GM23338 (cell line): Measurements from ENCODE around the gene METTL26. TPM values are rescaled to one million over a fixed set of nuclear protein-coding genes. Genes with fewer than 3 reads are reported as not detected.

ENCODE experiments used
- ATAC-seq: fragments of 200-7000 bp; cut with Tn5 transposase; 3 replicates; pipeline ENCODE4 v1.9.1; 2020
- DNase-seq: peaks from one replicate; pipeline ENCODE4 v3.0.0-alpha.2; 2015; ENCODE audit warnings: low spot score
- H2AFZ ChIP-seq: fragments of 200-600 bp; sonication (generic); 2 replicates; pipeline ENCODE4 v1.8.0; 2016; ENCODE audit warnings: antibody characterized with exemption, mild to moderate bottlenecking, moderate library complexity
- H3F3A ChIP-seq: fragments of 200-600 bp; sonication (generic); replicated peaks from 2 replicates; pipeline ENCODE4 v1.8.0; 2017; ENCODE audit warnings: antibody characterized with exemption, mixed run types, low read depth
- H3K27ac ChIP-seq: fragments of 200-600 bp; sonication (generic); 2 replicates; pipeline ENCODE4 v1.6.1; 2016; ENCODE audit warnings: low read depth
- H3K27me3 ChIP-seq: fragments of 200-600 bp; sonication (generic); 2 replicates; pipeline ENCODE4 v1.8.0; 2016; ENCODE audit warnings: mild to moderate bottlenecking, mixed run types, moderate library complexity; ENCODE audit not compliant: insufficient read depth
- H3K36me3 ChIP-seq: fragments of 200-600 bp; sonication (generic); 2 replicates; pipeline ENCODE4 v1.8.0; 2016; ENCODE audit warnings: mild to moderate bottlenecking; ENCODE audit not compliant: insufficient read depth
- H3K4me1 ChIP-seq: fragments of 200-600 bp; sonication (generic); 2 replicates; pipeline ENCODE4 v1.8.0; 2016; ENCODE audit warnings: mild to moderate bottlenecking, moderate library complexity; ENCODE audit not compliant: insufficient read depth
- H3K4me2 ChIP-seq: fragments of 200-600 bp; sonication (generic); 2 replicates; pipeline ENCODE4 v1.7.1; 2017; ENCODE audit warnings: mixed run types
- H3K4me3 ChIP-seq: fragments of 200-600 bp; sonication (generic); 2 replicates; pipeline ENCODE4 v1.6.1; 2016; ENCODE audit warnings: mixed run types
- H3K79me2 ChIP-seq: fragments of 200-600 bp; sonication (generic); replicated peaks from 2 replicates; pipeline ENCODE4 v1.8.0; 2017; ENCODE audit warnings: mild to moderate bottlenecking; ENCODE audit not compliant: insufficient read depth
- H3K9me2 ChIP-seq: fragments of 200-600 bp; sonication (generic); 2 replicates; pipeline ENCODE4 v1.8.0; 2017; ENCODE audit not compliant: insufficient read depth
- H4K20me1 ChIP-seq: fragments of 200-600 bp; sonication (generic); replicated peaks from 2 replicates; pipeline ENCODE4 v1.8.0; 2017; ENCODE audit warnings: mild to moderate bottlenecking; ENCODE audit not compliant: insufficient read depth
- H3K27ac Mint-ChIP-seq: 2 replicates; pipeline ENCODE4 v1.8.0; 2020; ENCODE audit warnings: inconsistent platforms, mild to moderate bottlenecking, moderate library complexity, mixed read lengths
- H3K27me3 Mint-ChIP-seq: 3 replicates; pipeline ENCODE4 v1.8.0; 2022; ENCODE audit warnings: low read depth, mild to moderate bottlenecking, moderate library complexity, mixed read lengths, inconsistent platforms; ENCODE audit not compliant: insufficient read depth, poor library complexity
- H3K36me3 Mint-ChIP-seq: 3 replicates; pipeline ENCODE4 v1.8.0; 2021; ENCODE audit warnings: low read depth, mild to moderate bottlenecking, inconsistent platforms, moderate library complexity, mixed read lengths
- H3K4me1 Mint-ChIP-seq: 3 replicates; pipeline ENCODE4 v1.8.0; 2020; ENCODE audit warnings: mild to moderate bottlenecking, inconsistent platforms, mixed read lengths
- H3K4me3 Mint-ChIP-seq: 3 replicates; pipeline ENCODE4 v1.8.0; 2021; ENCODE audit warnings: moderate library complexity, mild to moderate bottlenecking, inconsistent platforms, mixed read lengths
- H3K9me3 Mint-ChIP-seq: 3 replicates; pipeline ENCODE4 v1.8.0; 2020; ENCODE audit warnings: moderate library complexity, mild to moderate bottlenecking, inconsistent platforms, mixed read lengths
- CREB1 ChIP-seq: fragments of 250-450 bp; sonication (Bioruptor Pico); IDR thresholded peaks from 2 replicates; pipeline ENCODE4 v1.5.0; 2020; ENCODE audit warnings: low read depth, mild to moderate bottlenecking, moderate library complexity
- EZH2phosphoT487 ChIP-seq: fragments of 200-600 bp; sonication (generic); IDR thresholded peaks from one replicate; pipeline ENCODE4 v1.8.1; 2018; ENCODE audit warnings: antibody characterized with exemption; ENCODE audit not compliant: unreplicated experiment
- POLR2AphosphoS5 ChIP-seq: IDR thresholded peaks from 2 replicates; pipeline ENCODE4 v1.6.1; 2016; ENCODE audit warnings: antibody characterized with exemption, low read depth
- STAT1 ChIP-seq: IDR thresholded peaks from one replicate; pipeline ENCODE4 v1.6.1; 2016; ENCODE audit warnings: antibody characterized with exemption; ENCODE audit not compliant: unreplicated experiment
- ZNF331 ChIP-seq: fragments of 250-450 bp; sonication (Bioruptor Pico); IDR thresholded peaks from 2 replicates; pipeline ENCODE4 v1.5.0; 2020; ENCODE audit warnings: low read depth, mild to moderate bottlenecking, moderate library complexity
- polyA plus RNA-seq: library from polyadenylated mRNA; unstranded; fragments of >200 nt; fragmentation: Nextera tagmentation; extraction: Ambion mirVana; gene quantifications from 2 replicates; pipeline ENCODE4 v1.2.1, GENCODE V29; 2016
- total RNA-seq: library from RNA; depleted of rRNA; stranded (reverse); fragments of >200 nt; shearing (Covaris generic); gene quantifications from 2 replicates; pipeline ENCODE4 v1.2.3, GENCODE V29; 2014
- TF ChIP-seq, protein P1 (sequence below): fragments of 250-450 bp; sonication (Bioruptor Pico); IDR thresholded peaks from 2 replicates; pipeline ENCODE4 v1.5.0; 2020; ENCODE audit warnings: mild to moderate bottlenecking, moderate library complexity
- TF ChIP-seq, protein P2 (sequence below): IDR thresholded peaks from 2 replicates; pipeline ENCODE4 v1.6.1; 2016; ENCODE audit warnings: antibody characterized with exemption

Gene METTL26
- total and polyA plus RNA-seq, 2 experiments from 2014 or later, result 153 to 223 TPM

DNA sequence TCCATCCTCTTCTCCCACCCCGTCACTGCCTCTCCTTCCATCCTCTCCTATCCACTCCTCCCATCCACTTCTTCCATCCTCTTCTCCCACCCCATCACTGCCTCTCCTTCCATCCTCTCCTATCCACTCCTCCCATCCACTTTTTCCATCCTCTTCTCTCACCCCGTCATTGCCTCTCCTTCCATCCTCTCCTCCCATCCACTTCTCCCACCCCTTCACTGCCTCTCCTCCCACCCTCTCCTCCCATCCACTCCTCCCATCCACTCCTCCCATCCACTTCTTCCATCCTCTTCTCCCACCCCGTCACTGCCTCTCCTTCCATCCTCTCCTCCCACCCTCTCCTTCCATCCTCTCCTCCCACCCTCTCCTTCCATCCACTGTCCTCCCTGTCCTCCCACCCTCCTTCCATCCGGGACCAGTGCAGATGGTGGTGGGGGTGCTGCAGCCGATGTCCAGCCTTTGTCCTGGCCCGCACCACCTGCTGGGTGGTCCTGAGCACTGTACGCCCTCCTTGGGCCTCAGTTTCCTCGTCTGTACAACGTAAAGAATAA lies 4.2 kb downstream of the METTL26 start (continued):
- TF ChIP-seq, protein P1, sequence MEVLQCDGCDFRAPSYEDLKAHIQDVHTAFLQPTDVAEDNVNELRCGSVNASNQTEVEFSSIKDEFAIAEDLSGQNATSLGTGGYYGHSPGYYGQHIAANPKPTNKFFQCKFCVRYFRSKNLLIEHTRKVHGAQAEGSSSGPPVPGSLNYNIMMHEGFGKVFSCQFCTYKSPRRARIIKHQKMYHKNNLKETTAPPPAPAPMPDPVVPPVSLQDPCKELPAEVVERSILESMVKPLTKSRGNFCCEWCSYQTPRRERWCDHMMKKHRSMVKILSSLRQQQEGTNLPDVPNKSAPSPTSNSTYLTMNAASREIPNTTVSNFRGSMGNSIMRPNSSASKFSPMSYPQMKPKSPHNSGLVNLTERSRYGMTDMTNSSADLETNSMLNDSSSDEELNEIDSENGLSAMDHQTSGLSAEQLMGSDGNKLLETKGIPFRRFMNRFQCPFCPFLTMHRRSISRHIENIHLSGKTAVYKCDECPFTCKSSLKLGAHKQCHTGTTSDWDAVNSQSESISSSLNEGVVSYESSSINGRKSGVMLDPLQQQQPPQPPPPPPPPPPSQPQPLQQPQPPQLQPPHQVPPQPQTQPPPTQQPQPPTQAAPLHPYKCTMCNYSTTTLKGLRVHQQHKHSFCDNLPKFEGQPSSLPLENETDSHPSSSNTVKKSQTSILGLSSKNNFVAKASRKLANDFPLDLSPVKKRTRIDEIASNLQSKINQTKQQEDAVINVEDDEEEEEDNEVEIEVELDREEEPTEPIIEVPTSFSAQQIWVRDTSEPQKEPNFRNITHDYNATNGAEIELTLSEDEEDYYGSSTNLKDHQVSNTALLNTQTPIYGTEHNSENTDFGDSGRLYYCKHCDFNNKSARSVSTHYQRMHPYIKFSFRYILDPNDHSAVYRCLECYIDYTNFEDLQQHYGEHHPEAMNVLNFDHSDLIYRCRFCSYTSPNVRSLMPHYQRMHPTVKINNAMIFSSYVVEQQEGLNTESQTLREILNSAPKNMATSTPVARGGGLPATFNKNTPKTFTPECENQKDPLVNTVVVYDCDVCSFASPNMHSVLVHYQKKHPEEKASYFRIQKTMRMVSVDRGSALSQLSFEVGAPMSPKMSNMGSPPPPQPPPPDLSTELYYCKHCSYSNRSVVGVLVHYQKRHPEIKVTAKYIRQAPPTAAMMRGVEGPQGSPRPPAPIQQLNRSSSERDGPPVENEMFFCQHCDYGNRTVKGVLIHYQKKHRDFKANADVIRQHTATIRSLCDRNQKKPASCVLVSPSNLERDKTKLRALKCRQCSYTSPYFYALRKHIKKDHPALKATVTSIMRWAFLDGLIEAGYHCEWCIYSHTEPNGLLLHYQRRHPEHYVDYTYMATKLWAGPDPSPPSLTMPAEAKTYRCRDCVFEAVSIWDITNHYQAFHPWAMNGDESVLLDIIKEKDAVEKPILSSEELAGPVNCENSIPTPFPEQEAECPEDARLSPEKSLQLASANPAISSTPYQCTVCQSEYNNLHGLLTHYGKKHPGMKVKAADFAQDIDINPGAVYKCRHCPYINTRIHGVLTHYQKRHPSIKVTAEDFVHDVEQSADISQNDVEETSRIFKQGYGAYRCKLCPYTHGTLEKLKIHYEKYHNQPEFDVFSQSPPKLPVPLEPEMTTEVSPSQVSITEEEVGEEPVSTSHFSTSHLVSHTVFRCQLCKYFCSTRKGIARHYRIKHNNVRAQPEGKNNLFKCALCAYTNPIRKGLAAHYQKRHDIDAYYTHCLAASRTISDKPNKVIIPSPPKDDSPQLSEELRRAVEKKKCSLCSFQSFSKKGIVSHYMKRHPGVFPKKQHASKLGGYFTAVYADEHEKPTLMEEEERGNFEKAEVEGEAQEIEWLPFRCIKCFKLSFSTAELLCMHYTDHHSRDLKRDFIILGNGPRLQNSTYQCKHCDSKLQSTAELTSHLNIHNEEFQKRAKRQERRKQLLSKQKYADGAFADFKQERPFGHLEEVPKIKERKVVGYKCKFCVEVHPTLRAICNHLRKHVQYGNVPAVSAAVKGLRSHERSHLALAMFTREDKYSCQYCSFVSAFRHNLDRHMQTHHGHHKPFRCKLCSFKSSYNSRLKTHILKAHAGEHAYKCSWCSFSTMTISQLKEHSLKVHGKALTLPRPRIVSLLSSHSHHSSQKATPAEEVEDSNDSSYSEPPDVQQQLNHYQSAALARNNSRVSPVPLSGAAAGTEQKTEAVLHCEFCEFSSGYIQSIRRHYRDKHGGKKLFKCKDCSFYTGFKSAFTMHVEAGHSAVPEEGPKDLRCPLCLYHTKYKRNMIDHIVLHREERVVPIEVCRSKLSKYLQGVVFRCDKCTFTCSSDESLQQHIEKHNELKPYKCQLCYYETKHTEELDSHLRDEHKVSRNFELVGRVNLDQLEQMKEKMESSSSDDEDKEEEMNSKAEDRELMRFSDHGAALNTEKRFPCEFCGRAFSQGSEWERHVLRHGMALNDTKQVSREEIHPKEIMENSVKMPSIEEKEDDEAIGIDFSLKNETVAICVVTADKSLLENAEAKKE, result no peak
- no peak for TF ChIP-seq CREB1

DNA sequence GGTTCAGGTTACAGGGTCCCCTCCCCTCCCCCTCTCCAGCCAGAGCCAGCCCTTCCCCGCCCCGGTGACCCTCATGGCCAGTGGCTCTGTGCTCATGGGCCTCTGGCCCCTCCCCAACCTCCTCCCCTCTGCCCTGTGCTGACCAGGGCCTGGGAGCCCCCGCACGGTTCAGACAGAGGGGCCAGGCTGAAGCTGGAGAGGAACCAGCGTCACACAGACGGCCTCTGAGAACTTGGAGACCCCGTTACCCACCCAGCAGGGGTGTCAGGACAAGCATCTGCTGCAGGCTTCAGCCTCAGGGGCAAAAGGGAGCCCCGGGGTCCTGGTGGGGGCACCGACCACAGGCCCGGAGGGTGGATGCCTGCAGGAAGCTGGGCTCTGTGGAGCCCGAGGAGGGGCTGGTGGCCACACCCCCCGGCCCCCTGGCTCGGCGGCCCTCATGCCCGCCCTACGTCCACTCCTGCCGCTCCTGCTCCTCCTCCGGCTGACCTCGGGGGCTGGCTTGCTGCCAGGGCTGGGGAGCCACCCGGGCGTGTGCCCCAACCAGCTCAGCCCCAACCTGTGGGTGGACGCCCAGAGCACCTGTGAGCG lies 5.2 kb downstream of the METTL26 start, which contains the start of gene WFIKKN1:
Gene WFIKKN1 (plus strand): TSS at position 171 of the 591 bp plus-strand sequence. CDS start 269 bp downstream, at position 440.
- peak within 1 kb of the TSS; percentile 74; the same call in 1 of the 2 replicates for H3K27ac ChIP-seq
- H3F3A ChIP-seq, result no peaks in the 10 kb centered on the region
- ATAC-seq, result peak; percentile 59
- no peaks in the 10 kb centered on the region for H3K27me3 ChIP-seq
- Mint-ChIP-seq H3K36me3 (no peaks in the 10 kb centered on the region; the same call in 2 of the 3 replicates), H3K27me3 (peaks cover 16% of the 10 kb centered on the region), H3K4me3 (peak within 1 kb of the TSS; percentile 46; the same call in 2 of the 3 replicates), H3K9me3 (no peaks in the 10 kb centered on the region), H3K4me1 (peaks cover 12% of the 10 kb centered on the region), H3K27ac (peak within 1 kb of the TSS; percentile 89)
- H4K20me1 ChIP-seq, result no peaks in the 10 kb centered on the region
- H3K4me2 ChIP-seq, result peak within 1 kb of the TSS; percentile 74
- H2AFZ ChIP-seq, result no peak within 1 kb of the TSS
- no peaks in the 10 kb centered on the region for H3K36me3 ChIP-seq
- peaks cover 13% of the 10 kb centered on the region for H3K4me1 ChIP-seq
- H3K79me2 ChIP-seq, result no peaks in the 10 kb centered on the region; the same call in 1 of the 2 replicates
- peak; percentile 78 for DNase-seq
- H3K4me3 ChIP-seq, result peak within 1 kb of the TSS; percentile 51
- H3K9me2 ChIP-seq, result no peaks in the 10 kb centered on the region
- TF ChIP-seq EZH2phosphoT487, result no peak
- TF ChIP-seq, protein P2, sequence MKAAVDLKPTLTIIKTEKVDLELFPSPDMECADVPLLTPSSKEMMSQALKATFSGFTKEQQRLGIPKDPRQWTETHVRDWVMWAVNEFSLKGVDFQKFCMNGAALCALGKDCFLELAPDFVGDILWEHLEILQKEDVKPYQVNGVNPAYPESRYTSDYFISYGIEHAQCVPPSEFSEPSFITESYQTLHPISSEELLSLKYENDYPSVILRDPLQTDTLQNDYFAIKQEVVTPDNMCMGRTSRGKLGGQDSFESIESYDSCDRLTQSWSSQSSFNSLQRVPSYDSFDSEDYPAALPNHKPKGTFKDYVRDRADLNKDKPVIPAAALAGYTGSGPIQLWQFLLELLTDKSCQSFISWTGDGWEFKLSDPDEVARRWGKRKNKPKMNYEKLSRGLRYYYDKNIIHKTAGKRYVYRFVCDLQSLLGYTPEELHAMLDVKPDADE, result no peak
- no peak for TF ChIP-seq CREB1
- no peak for TF ChIP-seq STAT1
- no peak for TF ChIP-seq ZNF331
- TF ChIP-seq POLR2AphosphoS5, result peak; percentile 63; the same call in 1 of the 2 replicates
